CD4-positive, alpha-beta T cell (primary cell): Measurements from ENCODE around the gene TNRC18. TPM values are rescaled to one million over a fixed set of nuclear protein-coding genes. Genes with fewer than 3 reads are reported as not detected.
"Not testable (repeated sequence)": the region's sequence is repeated elsewhere in the genome, so short reads cannot be mapped to it uniquely, and the experiment has no call there.

ENCODE experiments used
- ATAC-seq: fragments of 200-7000 bp; cut with Tn5 transposase; one replicate; pipeline ENCODE4 v1.10.0; 2022; ENCODE audit warnings: mild to moderate bottlenecking; ENCODE audit not compliant: poor library complexity
- CTCF ChIA-PET: fragments of 350-600 bp; sonication (Branson Sonifier 250); formaldehyde crosslinking; loops from one replicate; lab custom pipeline; 2021; ENCODE audit warnings: antibody characterized with exemption, inconsistent platforms; lab: Charles Lee
- POLR2A ChIA-PET: fragments of 350-600 bp; sonication (Branson Sonifier 250); formaldehyde crosslinking; loops from one replicate; lab custom pipeline; 2021; ENCODE audit warnings: antibody characterized with exemption, inconsistent platforms; lab: Charles Lee
- DNase-seq, 14 experiments: peaks; one replicate each; pipeline ENCODE4 v3.0.0-alpha.2; 2013 to 2020; ENCODE audit warnings: mixed read lengths in 2 of 14
- H3K27ac ChIP-seq, 2 donors: one replicate each; pipeline versions ENCODE4 v1.5.1 to v1.7.0; 2013; ENCODE audit warnings: low read length in 2 of 2, low read depth in 1 of 2, mild to moderate bottlenecking in 1 of 2
- H3K27me3 ChIP-seq, 2 experiments: 1 replicate in 1 of 2; 2 replicates in 1 of 2; pipeline versions ENCODE4 v1.6.1 to v1.7.0; 2013; ENCODE audit warnings: low read length in 2 of 2, control low read depth in 1 of 2, mild to moderate bottlenecking in 1 of 2, moderate library complexity in 1 of 2; ENCODE audit not compliant: insufficient read depth in 2 of 2, control insufficient read depth in 1 of 2
- H3K36me3 ChIP-seq: one replicate; pipeline ENCODE4 v1.6.1; 2013; ENCODE audit warnings: low read length, control low read depth; ENCODE audit not compliant: insufficient read depth
- H3K4me1 ChIP-seq: one replicate; pipeline ENCODE4 v1.6.1; 2013; ENCODE audit warnings: low read length, control low read depth; ENCODE audit not compliant: insufficient read depth
- H3K4me3 ChIP-seq: one replicate; pipeline ENCODE4 v1.5.1; 2013; ENCODE audit warnings: mild to moderate bottlenecking, low read length, moderate library complexity
- H3K9me3 ChIP-seq, 2 experiments: 1 replicate in 1 of 2; 2 replicates in 1 of 2; pipeline versions ENCODE4 v1.6.1 to v1.7.0; 2013; ENCODE audit warnings: low read length in 2 of 2, mild to moderate bottlenecking in 2 of 2, control low read depth in 1 of 2, moderate library complexity in 1 of 2; ENCODE audit not compliant: control insufficient read depth in 1 of 2, insufficient read depth in 1 of 2
- H3K27ac Mint-ChIP-seq: one replicate; pipeline ENCODE4 v1.8.0; 2020; ENCODE audit warnings: mixed read lengths
- H3K27me3 Mint-ChIP-seq: one replicate; pipeline ENCODE4 v1.8.0; 2021; ENCODE audit warnings: mixed read lengths
- H3K36me3 Mint-ChIP-seq: one replicate; pipeline ENCODE4 v1.8.0; 2021; ENCODE audit warnings: low read depth, mixed read lengths
- H3K4me1 Mint-ChIP-seq: one replicate; pipeline ENCODE4 v1.8.0; 2021; ENCODE audit warnings: low read depth, mixed read lengths
- H3K4me3 Mint-ChIP-seq: one replicate; pipeline ENCODE4 v1.8.0; 2020; ENCODE audit warnings: mild to moderate bottlenecking, mixed read lengths
- H3K9me3 Mint-ChIP-seq: one replicate; pipeline ENCODE4 v1.8.0; 2020; ENCODE audit warnings: mixed read lengths
- intact Hi-C, 2 experiments: fragments of 100-400 bp; cut with DNase I in 1 of 2; cut with micrococcal nuclease in 1 of 2; formaldehyde crosslinking; loops; one replicate each; pipeline versions ENCODE4 v1.15.1 to v1.9.0; 2023 to 2025; cut with DNase I, micrococcal nuclease
- total RNA-seq, 174 experiments: library from RNA in 2 of 174; stranded (reverse) in 2 of 174; gene quantifications; one replicate each; pipeline ENCODE4 v1.2.3 and lab custom pipeline; 2021 to 2026
- TF ChIP-seq, protein P1 (sequence below): fragments of 200-600 bp; IDR thresholded peaks from one replicate; pipeline ENCODE4 v1.8.0; 2022; ENCODE audit warnings: antibody characterized with exemption, mild to moderate bottlenecking

Gene TNRC18
- total RNA-seq, 2 experiments from 2014 or later: 69.9 TPM

DNA sequence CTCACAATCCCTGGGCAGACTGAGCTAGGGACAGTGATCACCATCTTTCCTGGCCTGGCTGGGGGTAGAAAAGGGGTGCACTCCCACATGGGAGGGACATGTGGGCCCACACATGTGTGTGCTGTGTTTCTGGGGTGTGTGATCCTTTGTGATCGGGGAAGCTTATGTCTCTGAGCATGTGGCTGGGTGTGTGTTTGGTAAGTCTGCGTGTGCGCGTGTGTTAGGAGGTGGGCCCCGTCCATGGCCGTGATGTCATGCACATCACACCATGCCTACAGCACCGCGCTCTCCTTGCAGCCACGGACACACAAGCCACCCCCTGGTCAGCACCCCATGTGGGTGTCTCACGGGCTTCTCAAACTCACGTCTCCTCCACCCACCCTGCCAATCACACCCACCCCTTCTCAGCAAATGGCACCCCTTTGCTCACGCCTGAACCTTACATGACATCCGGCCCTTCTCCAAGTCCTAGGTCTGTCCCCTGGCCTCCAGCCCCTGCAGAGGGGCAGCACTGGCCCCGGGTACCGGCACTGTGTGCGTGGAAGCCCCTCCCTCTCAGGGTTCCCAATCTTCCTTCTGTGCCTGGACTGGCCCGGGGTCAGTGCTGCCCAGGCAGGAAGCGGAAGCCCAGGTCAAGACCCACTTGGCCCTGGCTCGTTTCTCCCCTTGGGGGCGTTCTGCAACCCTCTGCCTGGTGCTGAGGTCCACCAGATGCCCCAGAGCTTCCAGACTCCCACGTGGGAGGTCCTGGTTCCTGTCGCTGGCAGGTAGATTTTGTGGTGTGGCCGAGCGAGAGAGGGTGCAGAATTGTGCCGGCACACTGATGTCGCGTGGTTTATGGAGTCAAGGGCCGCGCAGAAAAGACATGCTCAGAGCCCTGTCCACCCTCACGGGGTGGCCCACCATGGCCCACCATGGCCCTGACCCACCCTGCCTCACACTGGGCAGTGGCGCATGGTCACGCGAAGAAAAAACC, 128.3 kb downstream of the TNRC18 start:
- Mint-ChIP-seq H3K27me3 (no peaks in the 10 kb centered on the region), H3K9me3 (no peaks in the 10 kb centered on the region), H3K4me3 (peak overlapping the region; percentile 62), H3K36me3 (no peaks in the 10 kb centered on the region), H3K27ac (no peak overlapping the region), H3K4me1 (peaks cover 13% of the 10 kb centered on the region)
- Histone ChIP-seq H3K4me1 (peaks cover 21% of the 10 kb centered on the region), H3K4me3 (no peak overlapping the region), H3K36me3 (no peaks in the 10 kb centered on the region), H3K27me3 (no peaks in the 10 kb centered on the region), H3K27ac (no peak overlapping the region), H3K9me3 (peaks cover 14 to 28% of the 10 kb centered on the region in 2 experiments)
- DNase-seq: no peak
- no peak for ATAC-seq
- ChIA-PET CTCF (no interaction called here), POLR2A (no interaction called here)
- intact Hi-C loops: no loop called here
- TF ChIP-seq, protein P1, sequence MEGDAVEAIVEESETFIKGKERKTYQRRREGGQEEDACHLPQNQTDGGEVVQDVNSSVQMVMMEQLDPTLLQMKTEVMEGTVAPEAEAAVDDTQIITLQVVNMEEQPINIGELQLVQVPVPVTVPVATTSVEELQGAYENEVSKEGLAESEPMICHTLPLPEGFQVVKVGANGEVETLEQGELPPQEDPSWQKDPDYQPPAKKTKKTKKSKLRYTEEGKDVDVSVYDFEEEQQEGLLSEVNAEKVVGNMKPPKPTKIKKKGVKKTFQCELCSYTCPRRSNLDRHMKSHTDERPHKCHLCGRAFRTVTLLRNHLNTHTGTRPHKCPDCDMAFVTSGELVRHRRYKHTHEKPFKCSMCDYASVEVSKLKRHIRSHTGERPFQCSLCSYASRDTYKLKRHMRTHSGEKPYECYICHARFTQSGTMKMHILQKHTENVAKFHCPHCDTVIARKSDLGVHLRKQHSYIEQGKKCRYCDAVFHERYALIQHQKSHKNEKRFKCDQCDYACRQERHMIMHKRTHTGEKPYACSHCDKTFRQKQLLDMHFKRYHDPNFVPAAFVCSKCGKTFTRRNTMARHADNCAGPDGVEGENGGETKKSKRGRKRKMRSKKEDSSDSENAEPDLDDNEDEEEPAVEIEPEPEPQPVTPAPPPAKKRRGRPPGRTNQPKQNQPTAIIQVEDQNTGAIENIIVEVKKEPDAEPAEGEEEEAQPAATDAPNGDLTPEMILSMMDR: no peak

DNA sequence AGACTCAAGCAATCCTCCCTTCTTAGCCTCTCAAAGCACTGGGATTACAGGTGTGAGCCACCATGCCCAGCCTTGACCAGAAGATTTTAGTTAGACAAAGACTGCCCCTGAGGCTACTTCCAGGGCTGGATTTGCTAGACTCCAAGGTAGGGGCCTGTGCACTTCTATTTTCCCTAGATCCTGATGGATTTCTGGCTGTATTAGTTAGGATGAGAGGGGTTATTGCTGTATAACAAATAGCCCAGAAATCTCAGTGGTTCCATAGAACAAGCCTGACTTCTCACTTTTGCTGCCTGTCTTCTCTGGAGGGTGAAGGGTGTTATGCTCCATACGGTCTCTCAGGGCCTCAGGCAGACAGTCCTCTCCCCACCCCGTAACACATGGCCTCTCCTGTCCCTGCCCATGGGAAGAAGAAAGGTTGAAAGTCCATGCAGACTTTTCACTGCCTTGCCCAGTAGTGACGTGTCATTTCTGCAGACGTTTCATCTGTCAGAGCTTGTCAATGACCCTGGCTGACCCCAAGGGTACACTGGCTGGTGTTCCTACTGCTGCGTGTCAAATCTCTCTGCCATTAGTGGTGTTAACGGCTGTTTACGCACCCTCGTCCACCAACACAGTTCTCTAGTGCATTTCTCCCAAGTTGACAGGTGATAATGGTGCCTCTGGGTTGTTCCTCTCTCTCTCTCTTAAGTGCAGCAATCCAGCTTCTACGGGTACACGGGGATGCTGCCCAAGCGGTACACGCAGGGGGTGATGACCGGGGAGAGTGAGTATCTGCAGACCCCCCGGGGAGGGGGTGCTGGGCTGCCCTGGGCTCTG, 129.3 kb downstream of the TNRC18 start:
- H3K4me3 Mint-ChIP-seq: no peak overlapping the region

DNA sequence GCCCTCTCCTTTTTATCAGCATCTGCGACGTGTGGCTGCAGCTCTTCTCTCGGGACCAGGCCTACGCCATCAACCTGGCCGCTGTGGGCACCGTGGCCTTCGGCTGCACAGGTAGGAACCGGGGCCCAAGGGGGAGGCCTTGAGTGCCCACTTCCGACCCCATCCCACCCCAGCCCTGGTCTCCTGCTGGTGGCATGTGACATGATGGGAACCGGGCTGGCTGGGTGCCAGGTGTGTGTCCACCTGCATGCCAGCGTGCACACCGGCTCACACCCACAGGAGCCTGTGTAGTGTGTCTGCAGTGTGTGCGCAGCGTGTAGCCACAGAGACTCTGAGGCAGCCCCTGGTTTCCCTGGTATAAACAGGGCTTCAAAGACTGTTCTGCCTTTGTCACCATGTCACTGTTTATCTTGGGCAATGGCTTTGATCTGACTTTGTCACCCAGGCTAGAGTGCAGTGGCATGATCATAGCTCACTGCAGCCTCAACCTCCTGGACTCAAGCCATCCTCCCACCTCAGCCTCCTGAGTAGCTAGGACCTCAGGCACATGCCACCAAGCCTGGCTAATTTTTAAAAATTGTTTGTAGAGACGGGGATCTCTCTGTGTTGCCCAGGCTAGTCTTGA, 131.8 kb downstream of the TNRC18 start:
- H3K4me1 Mint-ChIP-seq, H3K9me3 Mint-ChIP-seq, H3K27me3 Mint-ChIP-seq, ATAC-seq, H3K27ac ChIP-seq, POLR2A ChIA-PET, H3K36me3 ChIP-seq, H3K27me3 ChIP-seq, H3K4me1 ChIP-seq, H3K27ac Mint-ChIP-seq, H3K4me3 ChIP-seq, H3K4me3 Mint-ChIP-seq, H3K36me3 Mint-ChIP-seq, intact Hi-C loops, CTCF ChIA-PET: not testable (repeated sequence)
- DNase-seq: peak in 1 of 14 experiments; percentile 25
- peaks cover 14 to 31% of the 10 kb centered on the region in 2 experiments for H3K9me3 ChIP-seq

More for the DNA sequence above, 129.3 kb downstream of the TNRC18 start:
- CTCF ChIA-PET: no interaction called here
- no peaks in the 10 kb centered on the region for H3K36me3 Mint-ChIP-seq
- TF ChIP-seq, protein P1: no peak
- H3K9me3 Mint-ChIP-seq: no peaks in the 10 kb centered on the region
- no peaks in the 10 kb centered on the region for H3K27me3 Mint-ChIP-seq
- Histone ChIP-seq H3K27me3 (no peaks in the 10 kb centered on the region), H3K36me3 (no peaks in the 10 kb centered on the region), H3K4me1 (peaks cover 21% of the 10 kb centered on the region), H3K9me3 (peaks cover 14 to 25% of the 10 kb centered on the region in 2 experiments), H3K27ac (no peak overlapping the region), H3K4me3 (no peak overlapping the region)
- peaks cover 13% of the 10 kb centered on the region for H3K4me1 Mint-ChIP-seq
- ATAC-seq (no peak), DNase-seq (no peak)
- no peak overlapping the region for H3K27ac Mint-ChIP-seq
- intact Hi-C loops: no loop called here
- POLR2A ChIA-PET: no interaction called here
